BE2C (cell line): ENCODE data around the gene CRNKL1.

ENCODE experiments used
- DNase-seq: peaks from one replicate; pipeline ENCODE4 v3.0.0-alpha.2; 2020
- H3K27me3 ChIP-seq: fragments of 250-450 bp; sonication (Bioruptor Pico); 2 replicates; pipeline ENCODE4 v1.5.1; 2020; ENCODE audit warnings: mild to moderate bottlenecking
- H3K36me3 ChIP-seq: fragments of 250-450 bp; sonication (Bioruptor Pico); 2 replicates; pipeline ENCODE4 v1.5.1; 2020; ENCODE audit warnings: mild to moderate bottlenecking
- H3K4me1 ChIP-seq: fragments of 250-450 bp; sonication (Bioruptor Pico); 2 replicates; pipeline ENCODE4 v1.5.1; 2020
- H3K4me3 ChIP-seq: 2 replicates; pipeline ENCODE4 v1.5.1; 2011; ENCODE audit warnings: low read depth, low read length
- H3K9me3 ChIP-seq: fragments of 250-450 bp; sonication (Bioruptor Pico); 2 replicates; pipeline ENCODE4 v1.5.1; 2020
- CTCF ChIP-seq: IDR thresholded peaks from 2 replicates; pipeline ENCODE4 v1.5.1; 2012; ENCODE audit warnings: mild to moderate bottlenecking, low read depth, low read length

CRNKL1 gene

GRCh38 chr20:20073801-20074371 is 21.6 kb upstream of the CRNKL1 start:
- no peaks in the 10 kb centered on the region for H3K36me3 ChIP-seq
- H3K4me3 ChIP-seq, result no peak overlapping the region
- H3K27me3 ChIP-seq, result peaks cover 13% of the 10 kb centered on the region
- H3K9me3 ChIP-seq, result no peaks in the 10 kb centered on the region
- no peak for DNase-seq
- TF ChIP-seq CTCF, result no peak
- H3K4me1 ChIP-seq, result no peaks in the 10 kb centered on the region

- no peaks in the 10 kb centered on the region for H3K9me3 ChIP-seq
- H3K4me1 ChIP-seq, result no peaks in the 10 kb centered on the region
- no peak overlapping the region for H3K4me3 ChIP-seq
- H3K27me3 ChIP-seq, result peaks cover 13% of the 10 kb centered on the region
- TF ChIP-seq CTCF, result no peak
- H3K36me3 ChIP-seq, result no peaks in the 10 kb centered on the region
- DNase-seq, result no peak
Measured at GRCh38 chr20:20070871-20071726, 18.8 kb upstream of the CRNKL1 start.

- Histone ChIP-seq H3K36me3 (no peaks in the 10 kb centered on the region), H3K4me1 (no peaks in the 10 kb centered on the region), H3K27me3 (peaks cover 9% of the 10 kb centered on the region), H3K9me3 (no peaks in the 10 kb centered on the region), H3K4me3 (no peak overlapping the region)
- DNase-seq, result no peak
- TF ChIP-seq CTCF, result no peak
Measured at GRCh38 chr20:20065361-20065760, 13.1 kb upstream of the CRNKL1 start.

GRCh38 chr20:20063941-20064702 is 11.9 kb upstream of the CRNKL1 start:
- no peak for TF ChIP-seq CTCF
- no peak for DNase-seq

GRCh38 chr20:20060234-20060998 is 8.2 kb upstream of the CRNKL1 start:
- no peak for DNase-seq
- Histone ChIP-seq H3K4me1 (no peaks in the 10 kb centered on the region), H3K9me3 (no peaks in the 10 kb centered on the region), H3K36me3 (no peaks in the 10 kb centered on the region), H3K27me3 (peaks cover 9% of the 10 kb centered on the region), H3K4me3 (no peak overlapping the region)
- TF ChIP-seq CTCF, result no peak

More at GRCh38 chr20:20063941-20064702, 11.9 kb upstream of the CRNKL1 start:
- no peak overlapping the region for H3K4me3 ChIP-seq
- peaks cover 9% of the 10 kb centered on the region for H3K27me3 ChIP-seq
- no peaks in the 10 kb centered on the region for H3K36me3 ChIP-seq
- H3K4me1 ChIP-seq, result no peaks in the 10 kb centered on the region
- no peaks in the 10 kb centered on the region for H3K9me3 ChIP-seq
